HK-2 (cell line): ENCODE data around the gene RARRES2.

ENCODE experiments used
- DNase-seq: peaks from one replicate; pipeline ENCODE4 v3.0.0-alpha.2; 2018; ENCODE audit not compliant: unreplicated experiment

Gene RARRES2

GRCh38 chr7:150337659-150338081 lies 3.8 kb downstream of the RARRES2 start:
- no peak for DNase-seq

DNA sequence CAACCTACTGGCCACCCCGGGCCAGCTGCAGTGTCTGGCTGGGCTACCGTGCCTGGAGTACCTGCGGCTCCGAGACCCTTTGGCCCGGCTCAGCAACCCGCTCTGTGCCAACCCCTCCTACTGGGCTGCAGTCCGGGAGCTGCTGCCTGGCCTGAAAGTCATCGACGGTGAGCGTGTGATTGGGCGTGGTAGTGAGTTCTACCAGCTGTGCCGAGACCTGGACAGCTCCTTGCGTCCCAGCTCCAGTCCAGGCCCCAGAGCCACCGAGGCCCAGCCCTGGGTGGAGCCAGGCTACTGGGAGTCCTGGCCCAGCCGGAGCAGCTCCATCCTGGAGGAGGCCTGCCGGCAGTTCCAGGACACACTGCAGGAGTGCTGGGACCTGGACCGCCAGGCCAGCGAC lies 4.2 kb downstream of the RARRES2 start:
- DNase-seq: no peak

- no peak for DNase-seq
Measured at GRCh38 chr7:150336746-150337145, 4.7 kb downstream of the RARRES2 start.

DNA sequence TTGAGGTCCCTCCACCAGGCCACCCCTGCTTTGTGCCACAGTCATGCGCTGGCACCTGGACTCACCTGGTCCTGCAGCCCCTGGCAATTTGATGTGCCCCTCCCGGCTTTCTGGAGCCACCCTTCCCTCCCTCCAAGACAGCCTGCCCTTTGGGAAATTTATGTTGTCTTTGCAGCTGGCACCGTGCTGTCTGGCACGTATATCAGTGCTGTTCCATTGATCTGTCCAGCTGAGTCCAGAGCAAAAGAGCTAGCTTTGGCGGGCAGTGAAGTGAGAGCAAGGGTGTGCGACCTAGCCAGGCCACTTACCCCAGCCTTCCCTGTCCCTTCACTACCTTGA lies 5.7 kb downstream of the RARRES2 start:
- no peak for DNase-seq

GRCh38 chr7:150335108-150335773 lies 6.2 kb downstream of the RARRES2 start:
- no peak for DNase-seq

DNA sequence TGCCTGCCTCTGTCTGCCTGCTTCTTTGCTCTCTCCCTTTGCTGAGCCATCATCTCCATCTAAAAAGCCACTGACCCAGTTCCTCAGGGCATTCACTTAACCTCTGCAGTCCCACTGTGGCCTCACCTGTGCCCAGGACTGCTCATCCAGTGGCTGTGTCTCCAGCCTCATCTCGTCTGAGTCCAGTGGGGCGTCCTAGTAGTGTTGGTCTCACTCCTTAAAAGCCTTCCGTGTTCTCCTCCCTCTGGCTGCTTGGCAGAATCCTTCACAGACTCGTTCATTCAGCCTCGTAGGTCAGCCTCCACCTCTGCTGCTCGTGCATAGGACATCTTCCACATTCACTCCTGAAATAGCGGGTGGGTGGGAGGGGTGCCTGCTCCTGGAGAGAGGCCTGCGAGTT lies 7.3 kb downstream of the RARRES2 start:
- DNase-seq: no peak

GRCh38 chr7:150333659-150334058 lies 7.8 kb downstream of the RARRES2 start:
- no peak for DNase-seq

- DNase-seq: no peak
Measured at GRCh38 chr7:150332852-150333635, 8.4 kb downstream of the RARRES2 start.

DNA sequence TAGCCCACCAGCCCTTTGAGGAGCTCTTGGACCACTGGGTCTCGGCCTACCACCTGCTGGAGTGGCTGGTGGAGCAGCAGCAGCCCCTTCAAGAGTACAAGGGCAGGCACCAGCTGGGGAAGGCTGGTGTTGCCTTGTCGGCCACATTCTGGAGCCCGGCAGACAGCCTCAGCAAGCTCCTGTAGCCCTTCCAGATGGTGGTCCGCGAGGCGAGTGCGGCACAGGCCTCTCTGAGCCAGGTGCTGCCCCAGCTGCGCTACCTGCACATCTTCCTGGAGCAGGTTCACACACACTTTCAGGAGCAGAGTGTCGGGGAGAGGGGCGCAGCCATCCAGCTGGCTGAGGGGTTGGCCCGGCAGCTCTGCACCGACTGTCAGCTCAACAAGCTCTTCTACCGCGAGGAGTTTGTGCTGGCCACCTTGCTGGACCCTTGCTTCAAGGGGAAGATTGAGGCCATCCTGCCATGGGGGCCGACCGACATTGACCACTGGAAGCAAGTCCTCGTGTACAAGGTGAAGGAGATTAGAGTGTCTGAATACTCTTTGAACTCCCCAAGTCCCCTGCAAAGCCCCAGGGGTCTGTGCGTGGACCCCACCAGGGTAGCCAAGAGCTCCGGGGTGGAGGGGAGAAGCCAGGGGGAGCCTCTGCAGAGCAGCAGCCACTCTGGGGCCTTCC lies 11.1 kb downstream of the RARRES2 start:
- no peak for DNase-seq

DNA sequence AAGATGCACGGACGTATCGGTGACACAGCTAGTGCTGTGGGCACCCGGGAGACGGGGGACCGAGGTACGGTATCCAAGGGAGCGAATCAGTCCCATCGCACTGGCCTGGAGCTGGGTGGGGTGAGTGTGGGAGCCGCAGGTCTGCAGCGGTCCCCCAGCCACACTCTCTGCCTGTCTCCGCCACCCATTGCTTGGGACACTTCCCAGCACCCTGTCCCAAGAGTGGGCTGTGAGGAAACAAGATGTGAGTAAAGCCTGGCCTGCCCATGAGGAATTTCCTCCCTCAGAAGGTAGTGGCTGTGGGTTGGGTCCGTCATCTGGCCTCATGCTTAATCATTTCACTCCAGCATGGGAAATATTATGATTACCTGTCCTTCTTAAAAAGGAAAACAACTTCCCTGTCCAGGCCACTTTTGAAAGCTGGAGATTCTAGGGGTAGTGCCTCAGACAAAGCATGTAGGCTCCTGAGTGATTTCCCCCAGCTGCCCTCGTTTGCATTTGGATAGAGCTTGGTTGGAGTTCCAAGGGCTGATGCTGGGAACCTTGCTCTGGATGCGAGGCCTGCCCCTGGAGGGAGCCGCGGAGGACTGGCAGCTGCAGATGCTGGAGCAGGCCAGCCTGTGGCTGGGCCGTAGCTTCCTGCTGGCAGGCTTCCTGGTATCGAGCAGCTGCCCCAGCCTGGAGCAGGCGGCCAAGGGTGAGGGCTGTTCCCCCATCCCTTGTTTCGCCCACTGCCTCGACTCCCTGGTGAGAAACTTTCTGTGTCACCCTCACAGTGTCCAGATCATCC lies 11.9 kb downstream of the RARRES2 start:
- DNase-seq: no peak

- no peak for DNase-seq
Measured at GRCh38 chr7:150327308-150327707, 14.1 kb downstream of the RARRES2 start.

DNA sequence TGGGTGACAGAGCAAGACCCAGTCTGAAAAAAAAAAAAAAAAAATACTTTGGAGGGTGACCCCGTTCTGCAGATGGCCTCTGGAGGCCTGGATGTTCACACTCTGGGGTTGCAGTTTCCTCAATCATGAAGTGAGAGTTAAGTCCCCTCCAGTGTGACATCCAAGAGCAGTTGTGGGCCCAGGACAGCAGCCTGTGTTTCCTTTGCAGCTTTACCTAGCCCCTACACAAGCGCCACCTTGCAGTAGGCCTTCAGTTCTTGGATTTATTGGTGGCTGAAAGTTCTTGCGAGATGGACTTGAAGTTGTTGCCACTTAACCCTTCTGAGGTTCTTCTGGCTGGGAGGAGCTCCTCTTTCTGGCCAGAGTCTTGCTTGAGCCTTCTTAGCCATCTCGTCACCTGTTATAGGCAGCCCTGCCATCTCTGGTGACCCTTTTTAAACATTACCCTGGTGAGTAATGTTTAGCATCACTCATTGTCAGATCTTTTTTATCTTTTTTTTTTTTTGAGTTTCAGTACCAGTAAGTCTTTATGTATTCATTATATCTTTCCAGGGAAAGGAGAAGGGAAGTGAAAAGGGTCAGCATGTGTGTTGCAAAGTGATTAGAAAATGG lies 14.7 kb downstream of the RARRES2 start:
- DNase-seq: no peak

DNA sequence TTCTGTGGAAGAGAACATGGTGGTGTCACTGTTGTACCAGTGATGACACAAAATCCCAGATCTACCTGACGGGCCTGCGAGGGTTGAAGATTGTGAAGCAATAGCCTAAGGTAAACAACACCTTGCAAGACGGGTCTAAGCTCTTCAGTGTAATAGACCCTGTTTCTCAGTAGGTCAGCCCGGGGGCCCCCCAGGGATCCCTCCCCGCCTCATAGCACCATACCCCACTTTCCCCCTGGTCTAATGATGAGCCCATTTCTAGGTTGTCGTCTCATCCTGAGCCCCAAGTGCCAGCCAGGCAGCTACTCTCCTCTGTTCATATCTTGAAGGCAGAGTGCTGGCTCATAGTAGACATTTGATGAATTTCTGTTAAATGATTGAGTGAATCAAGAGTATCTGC lies 15.5 kb downstream of the RARRES2 start:
- DNase-seq: no peak

- DNase-seq: no peak
Measured at GRCh38 chr7:150325110-150325611, 16.3 kb downstream of the RARRES2 start.

DNA sequence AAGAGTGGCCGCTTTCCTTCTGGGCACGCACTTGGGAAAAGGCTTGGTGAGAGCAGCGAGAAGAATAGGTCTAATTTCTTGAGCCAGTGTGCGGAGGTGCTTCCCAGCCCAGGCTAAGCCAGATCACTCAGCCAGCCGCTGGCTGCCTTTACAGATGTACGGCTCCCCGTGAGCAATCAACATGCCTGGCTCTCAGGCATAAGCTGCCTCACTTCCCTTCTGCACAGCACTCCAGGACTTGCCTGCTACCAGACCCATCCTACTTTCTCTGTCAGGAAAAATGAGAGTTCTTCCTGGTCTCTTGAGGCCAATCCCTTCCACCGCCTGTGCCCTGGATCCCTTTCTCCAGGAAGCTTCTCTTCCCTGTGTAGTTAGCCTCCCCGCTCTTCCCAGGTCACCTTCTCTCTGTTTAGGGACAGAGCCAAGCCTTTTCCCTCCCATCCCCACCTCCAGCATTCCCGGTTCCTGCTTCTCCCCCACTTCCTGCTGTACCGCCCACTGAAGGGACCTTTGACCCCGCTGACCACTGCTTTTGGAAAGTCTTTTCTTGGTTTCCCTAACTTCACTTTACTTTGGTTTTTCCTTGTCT lies 17.0 kb downstream of the RARRES2 start:
- DNase-seq: no peak

- DNase-seq: no peak
Measured at GRCh38 chr7:150323682-150324372, 17.6 kb downstream of the RARRES2 start.

DNA sequence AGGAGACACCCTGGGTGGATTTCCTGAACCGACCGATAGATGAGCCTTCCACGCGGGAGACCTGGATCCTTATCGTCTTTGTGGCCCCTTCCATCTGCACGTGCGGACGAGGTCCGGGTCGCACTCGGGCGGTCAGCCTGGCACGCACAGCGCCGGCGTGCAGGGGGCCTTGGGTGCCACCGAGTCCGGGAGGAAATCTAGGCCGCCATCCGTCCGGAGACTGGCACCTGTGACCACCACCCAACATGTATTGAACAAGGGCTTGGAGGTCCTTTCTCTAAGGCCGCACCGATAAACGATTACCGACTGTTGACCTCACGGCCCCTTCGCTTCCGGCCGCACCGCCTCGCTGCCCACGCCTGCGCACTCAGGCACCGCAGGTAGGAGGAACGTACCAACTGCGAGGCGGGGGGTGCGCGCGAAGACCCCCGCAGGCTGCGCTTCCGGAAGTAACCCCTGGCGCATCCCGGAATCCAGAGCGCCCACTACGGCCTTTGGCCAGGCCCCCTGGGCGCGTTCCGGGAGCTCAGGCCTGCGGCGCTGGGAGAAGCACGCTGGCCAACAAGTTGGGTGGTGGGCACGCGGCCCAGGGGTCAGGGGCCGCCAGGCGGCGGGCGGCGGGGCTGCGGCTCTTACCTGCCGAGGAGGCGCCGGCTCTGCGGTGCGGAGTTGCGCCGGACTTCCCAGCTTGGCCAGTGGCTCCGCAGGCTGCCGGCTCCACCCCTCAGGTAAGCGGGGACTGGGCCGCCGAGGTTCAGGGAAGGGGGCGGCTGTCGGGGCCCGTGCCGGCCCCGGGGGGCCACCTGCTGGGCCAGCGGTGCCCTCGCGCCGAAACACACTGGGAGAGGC lies 18.4 kb downstream of the RARRES2 start, which contains the start of the genes ACTR3C and LRRC61:
Gene ACTR3C (minus strand): TSS at position 713 of the 849 bp plus-strand sequence. CDS start 28,249 bp downstream, outside the sequence.
Gene LRRC61 (plus strand): TSS at position 523 of the 849 bp plus-strand sequence. CDS start 13,507 bp downstream, outside the sequence.
- peak; percentile 87 for DNase-seq

GRCh38 chr7:150322114-150322832 lies 19.2 kb downstream of the RARRES2 start:
- DNase-seq: no peak

GRCh38 chr7:150321788-150322113 lies 19.7 kb downstream of the RARRES2 start:
- no peak for DNase-seq
